Stomach (tissue), 9 donors: ENCODE measurements around the gene ADAM22. TPM values are rescaled to one million over a fixed set of nuclear protein-coding genes. Genes with fewer than 3 reads are reported as not detected.

Experiments
- DNase-seq, 2 donors: peaks; one replicate each; pipeline versions ENCODE4 v3.0.0 to v3.0.0-alpha.2; 2013 to 2019
- H3K27ac ChIP-seq, 5 donors: fragments of 200-600 bp in 4 of 5; sonication (generic) in 4 of 5; one replicate each; pipeline ENCODE4 v1.5.1; 2013 to 2019; ENCODE audit warnings: mild to moderate bottlenecking in 1 of 5, moderate library complexity in 1 of 5
- H3K27me3 ChIP-seq, 3 donors: fragments of 200-600 bp; sonication (generic); one replicate each; pipeline ENCODE4 v1.5.1; 2017 to 2019; ENCODE audit warnings: mixed run types in 1 of 3
- H3K36me3 ChIP-seq, 4 donors: fragments of 200-600 bp; sonication (generic); 1 replicate in 3 of 4; 2 replicates in 1 of 4; pipeline ENCODE4 v1.5.1; 2016 to 2019
- H3K4me1 ChIP-seq, 4 donors: fragments of 200-600 bp; sonication (generic); one replicate each; pipeline ENCODE4 v1.5.1; 2016 to 2019
- H3K4me3 ChIP-seq, 4 donors: fragments of 200-600 bp; sonication (generic) in 3 of 4; one replicate each; pipeline ENCODE4 v1.5.1; 2016 to 2019; ENCODE audit warnings: mild to moderate bottlenecking in 1 of 4
- H3K9me3 ChIP-seq, 4 donors: fragments of 200-600 bp; sonication (generic); one replicate each; pipeline ENCODE4 v1.5.1; 2016 to 2019
- CTCF ChIP-seq, 7 experiments: fragments of 450-650 bp in 4 of 7; fragments of 200-600 bp in 3 of 7; sonication (generic) in 3 of 7; IDR thresholded peaks; one replicate each; pipeline ENCODE4 v1.5.1; 2016 to 2019; ENCODE audit warnings: antibody characterized with exemption in 7 of 7, control low read depth in 2 of 7, mild to moderate bottlenecking in 1 of 7
- EP300 ChIP-seq: sonication (generic); formaldehyde crosslinking; IDR thresholded peaks from one replicate; pipeline ENCODE4 v1.6.1; 2017; ENCODE audit warnings: antibody characterized with exemption
- POLR2A ChIP-seq, 4 donors: fragments of 450-650 bp; IDR thresholded peaks; one replicate each; pipeline ENCODE4 v1.6.1; 2016; ENCODE audit warnings: antibody characterized with exemption in 4 of 4, control low read depth in 2 of 4, mild to moderate bottlenecking in 1 of 4, moderate library complexity in 1 of 4
- POLR2AphosphoS5 ChIP-seq, 3 donors: sonication (generic); formaldehyde crosslinking; IDR thresholded peaks; one replicate each; pipeline ENCODE4 v1.6.1; 2016; ENCODE audit warnings: antibody characterized with exemption in 3 of 3
- WGBS, 5 donors: extraction: QIAGEN DNeasy Blood & Tissue Kit in 3 of 5; methylation state at CpG; one replicate each; pipeline versions ENCODE4 v1.1.5 to v1.1.7; 2013 to 2018; 5-methylcytosine and 5-hydroxymethylcytosine counted together
- intact Hi-C: fragments of 100-400 bp; cut with DNase I; formaldehyde crosslinking; loops from one replicate; pipeline ENCODE4 v1.15.1; 2023; ENCODE audit warnings: low total_unique reads
- polyA plus RNA-seq, 3 donors: library from polyadenylated mRNA; stranded (reverse); fragments of 200-250 nt; gene quantifications; one replicate each; pipeline ENCODE4 v1.2.3, GENCODE V29; 2013
- total RNA-seq, 5 donors: library from RNA; depleted of rRNA; stranded (reverse); fragments of >200 nt; gene quantifications; one replicate each; pipeline versions ENCODE4 v1.1.0 to v1.2.3, GENCODE V29; 2014 to 2016
- donor health status: healthy with polysubstance abuse.
- donor health status: Bipolar disorder and iron deficiency.
- donor health status: healthy.

The ADAM22 gene
- total and polyA plus RNA-seq, 8 donors = 0.06 to 16.8 (median 0.29) TPM; not detected in 1

- Histone ChIP-seq H3K36me3 (no peaks in the 10 kb centered on the region), H3K4me3 (no peak overlapping the region), H3K27me3 (no peaks in the 10 kb centered on the region), H3K4me1 (no peaks in the 10 kb centered on the region), H3K27ac (no peak overlapping the region), H3K9me3 (no peaks in the 10 kb centered on the region)
- TF ChIP-seq CTCF (IDR thresholded peaks at IDR 0.05) (no peak), POLR2A (IDR thresholded peaks at IDR 0.05) (no peak), EP300 (no peak), POLR2AphosphoS5 (IDR thresholded peaks at IDR 0.05) (no peak)
- no peak for DNase-seq
- intact Hi-C loops = no loop called here
- WGBS, 5 donors = 89 to 96% (median 91%) methylated on average over 2 of the region's 2 CpGs
Measured at GRCh38 chr7:88121335-88121734, 187.3 kb downstream of the ADAM22 start.

GRCh38 chr7:88127637-88128290 lies 193.7 kb downstream of the ADAM22 start:
- Histone ChIP-seq H3K9me3 (no peaks in the 10 kb centered on the region), H3K36me3 (no peaks in the 10 kb centered on the region), H3K27ac (no peak overlapping the region), H3K4me1 (no peaks in the 10 kb centered on the region), H3K27me3 (no peaks in the 10 kb centered on the region), H3K4me3 (no peak overlapping the region)
- DNase-seq = no peak
- TF ChIP-seq POLR2A (IDR thresholded peaks at IDR 0.05) (no peak), EP300 (no peak), CTCF (IDR thresholded peaks at IDR 0.05) (no peak), POLR2AphosphoS5 (IDR thresholded peaks at IDR 0.05) (no peak)
- intact Hi-C loops = no loop called here
- WGBS, 5 donors = 34 to 52% (median 37%) methylated on average over 7 of the region's 7 CpGs

- intact Hi-C loops = no loop called here
Measured at GRCh38 chr7:88132725-88133124, 198.7 kb downstream of the ADAM22 start.

GRCh38 chr7:88140947-88141346 lies 206.9 kb downstream of the ADAM22 start:
- H3K9me3 ChIP-seq = no peaks in the 10 kb centered on the region
- peak in 1 of 2 donors; percentile 72 for DNase-seq
- no peak overlapping the region for H3K4me3 ChIP-seq
- H3K27me3 ChIP-seq = no peaks in the 10 kb centered on the region
- H3K4me1 ChIP-seq = peaks cover 0 to 7% (median 0%) of the 10 kb centered on the region in 4 donors
- TF ChIP-seq EP300 = no peak
- TF ChIP-seq CTCF (IDR thresholded peaks at IDR 0.05) = no peak
- no peak for TF ChIP-seq POLR2AphosphoS5 (IDR thresholded peaks at IDR 0.05)
- TF ChIP-seq POLR2A (IDR thresholded peaks at IDR 0.05) = no peak
- no peaks in the 10 kb centered on the region for H3K36me3 ChIP-seq
- no peak overlapping the region for H3K27ac ChIP-seq
- 13 to 29% (median 21%) methylated on average over 2 of the region's 2 CpGs for WGBS, 5 donors
- intact Hi-C loops = no loop called here

More at GRCh38 chr7:88132725-88133124, 198.7 kb downstream of the ADAM22 start:
- WGBS, 5 donors = 83 to 96% (median 86%) methylated on average over 4 of the region's 4 CpGs
- Histone ChIP-seq H3K9me3 (no peaks in the 10 kb centered on the region), H3K27me3 (no peaks in the 10 kb centered on the region), H3K4me3 (no peak overlapping the region), H3K36me3 (no peaks in the 10 kb centered on the region), H3K27ac (no peak overlapping the region), H3K4me1 (no peaks in the 10 kb centered on the region)
- TF ChIP-seq CTCF (IDR thresholded peaks at IDR 0.05) (no peak), EP300 (no peak), POLR2AphosphoS5 (IDR thresholded peaks at IDR 0.05) (no peak), POLR2A (IDR thresholded peaks at IDR 0.05) (no peak)
- DNase-seq = no peak
